Prostate gland (tissue), 2 donors: Measurements from ENCODE around the gene S100A6.

Experiments
- CTCF ChIP-seq, 4 experiments: fragments of 200-600 bp in 2 of 4; fragments of 450-650 bp in 2 of 4; sonication (generic) in 2 of 4; IDR thresholded peaks; 1 replicate in 3 of 4; 2 replicates in 1 of 4; pipeline ENCODE4 v1.5.1; 2016 to 2019; ENCODE audit warnings: antibody characterized with exemption in 4 of 4, mild to moderate bottlenecking in 2 of 4, moderate library complexity in 2 of 4
- POLR2A ChIP-seq: fragments of 450-650 bp; IDR thresholded peaks from one replicate; pipeline ENCODE4 v1.6.1; 2016; ENCODE audit warnings: antibody characterized with exemption, mild to moderate bottlenecking
- POLR2AphosphoS5 ChIP-seq: sonication (generic); formaldehyde crosslinking; IDR thresholded peaks from one replicate; pipeline ENCODE4 v1.6.1; 2017; ENCODE audit warnings: antibody characterized with exemption

GRCh38 chr1:153490272-153491051 lies 45.3 kb downstream of the S100A6 start:
- TF ChIP-seq POLR2A (no peak), POLR2AphosphoS5 (peak; percentile 87), CTCF (IDR thresholded peaks at IDR 0.05) (no peak)
